Stimulated activated CD4-positive, alpha-beta T cell treated with anti-CD3 and anti-CD28 coated beads, TNF-alpha, amount 100 ng/mL, for 48 hours (primary cell): ENCODE data around the gene TSTD1.

Source experiments
- DNase-seq, 3 donors: peaks; one replicate each; pipeline ENCODE4 v3.0.0-alpha.2; 2020; ENCODE audit warnings: low read depth in 3 of 3

The TSTD1 gene

GRCh38 chr1:161038523-161039153, at the start of gene TSTD1:
Gene TSTD1, minus strand, starts transcription at chr1:161038964. Its CDS starts 75 bp downstream, at chr1:161038889.
- peak; percentile 65 to 83 (median 71) for DNase-seq

- no peak for DNase-seq
Measured at GRCh38 chr1:161086457-161086856, 47.7 kb upstream of the TSTD1 start.

- DNase-seq, result no peak
Measured at GRCh38 chr1:161085165-161085564, 46.4 kb upstream of the TSTD1 start.

GRCh38 chr1:161084597-161084988, 45.8 kb upstream of the TSTD1 start:
- no peak for DNase-seq

GRCh38 chr1:161083748-161084596, 45.2 kb upstream of the TSTD1 start:
- no peak for DNase-seq

GRCh38 chr1:161082996-161083747, 44.4 kb upstream of the TSTD1 start:
- no peak for DNase-seq

- DNase-seq, result no peak
Measured at GRCh38 chr1:161082483-161082882, 43.7 kb upstream of the TSTD1 start.

- no peak for DNase-seq
Measured at GRCh38 chr1:161081519-161081918, 42.8 kb upstream of the TSTD1 start.

GRCh38 chr1:161080441-161081405, 42.0 kb upstream of the TSTD1 start:
- no peak for DNase-seq

- no peak for DNase-seq
Measured at GRCh38 chr1:161079436-161080110, 40.8 kb upstream of the TSTD1 start.

GRCh38 chr1:161077426-161077825, 38.7 kb upstream of the TSTD1 start:
- DNase-seq, result no peak

- DNase-seq, result no peak
Measured at GRCh38 chr1:161076410-161076809, 37.6 kb upstream of the TSTD1 start.

GRCh38 chr1:161074676-161075368, 36.1 kb upstream of the TSTD1 start:
- DNase-seq, result no peak

- DNase-seq, result no peak
Measured at GRCh38 chr1:161073474-161074121, 34.8 kb upstream of the TSTD1 start.

GRCh38 chr1:161072751-161073449, 34.1 kb upstream of the TSTD1 start:
- no peak for DNase-seq

- peak in 1 of 3 donors; percentile 34 for DNase-seq
Measured at GRCh38 chr1:161071886-161072371, 33.2 kb upstream of the TSTD1 start.

GRCh38 chr1:161070761-161071160, 32.0 kb upstream of the TSTD1 start:
- no peak for DNase-seq

GRCh38 chr1:161069731-161070270, 31.0 kb upstream of the TSTD1 start, which contains the start of gene ARHGAP30:
Gene ARHGAP30, minus strand, starts transcription at chr1:161069891. Its CDS starts 267 bp downstream, at chr1:161069624.
- peak; percentile 64 to 82 (median 78) for DNase-seq
